Aorta (tissue), 5 donors: Measurements from ENCODE around the gene KCNAB2. TPM values are rescaled to one million over a fixed set of nuclear protein-coding genes. Genes with fewer than 3 reads are reported as not detected.

Source experiments
- ATAC-seq: fragments of 200-7000 bp; cut with Tn5 transposase; one replicate; pipeline ENCODE4 v1.9.1; 2022; ENCODE audit warnings: moderate library complexity; ENCODE audit not compliant: low FRiP score
- DNase-seq, 2 donors: peaks; one replicate each; pipeline ENCODE4 v3.0.0-alpha.2; 2020
- H3K27ac ChIP-seq, 2 donors: one replicate each; pipeline ENCODE4 v1.5.1; 2013; ENCODE audit warnings: low read length in 2 of 2, mild to moderate bottlenecking in 2 of 2, moderate library complexity in 2 of 2, control low read depth in 1 of 2, inconsistent platforms in 1 of 2, low read depth in 1 of 2
- H3K27me3 ChIP-seq, 2 donors: one replicate each; pipeline ENCODE4 v1.6.1; 2013; ENCODE audit warnings: control low read depth in 1 of 2, low read length in 1 of 2, mild to moderate bottlenecking in 1 of 2, moderate library complexity in 1 of 2; ENCODE audit not compliant: insufficient read depth in 2 of 2, control insufficient read depth in 1 of 2
- H3K36me3 ChIP-seq, 2 donors: one replicate each; pipeline ENCODE4 v1.6.1; 2013; ENCODE audit warnings: control low read depth in 1 of 2, low read length in 1 of 2, mild to moderate bottlenecking in 1 of 2; ENCODE audit not compliant: insufficient read depth in 2 of 2, control insufficient read depth in 1 of 2
- H3K4me1 ChIP-seq, 2 donors: one replicate each; pipeline ENCODE4 v1.6.1; 2013; ENCODE audit warnings: low read length in 2 of 2, control low read depth in 1 of 2, mild to moderate bottlenecking in 1 of 2, moderate library complexity in 1 of 2; ENCODE audit not compliant: insufficient read depth in 2 of 2, control insufficient read depth in 1 of 2
- H3K4me3 ChIP-seq, 2 donors: one replicate each; pipeline ENCODE4 v1.5.1; 2013; ENCODE audit warnings: low read length in 2 of 2, control low read depth in 1 of 2, mild to moderate bottlenecking in 1 of 2
- H3K9me3 ChIP-seq: one replicate; pipeline ENCODE4 v1.6.1; 2013; ENCODE audit warnings: mild to moderate bottlenecking, low read length; ENCODE audit not compliant: control insufficient read depth
- WGBS, 2 donors: extraction: QIAGEN DNeasy Blood & Tissue Kit; methylation state at CpG; one replicate each; pipeline ENCODE4 v1.1.7; 2013; 5-methylcytosine and 5-hydroxymethylcytosine counted together
- intact Hi-C, 2 donors: fragments of 100-400 bp; cut with DNase I; formaldehyde crosslinking; loops; one replicate each; pipeline versions ENCODE4 v1.14.2 to v1.15.0; 2022
- polyA plus RNA-seq, 2 donors: library from polyadenylated mRNA; stranded (reverse); fragments of 200-250 nt; gene quantifications; one replicate each; pipeline ENCODE4 v1.2.3, GENCODE V29; 2013
- total RNA-seq, 2 donors: library from RNA; stranded (reverse); fragmentation: NEBNext Ultra II Directional; extraction: Animal tissue kit (Norgen Biotek cat#: 25700); gene quantifications; one replicate each; pipeline ENCODE4 v1.2.1, GENCODE V29; 2021
- donor health status: healthy with polysubstance abuse.
- donor health status: Bipolar disorder and iron deficiency.
- donor health status: DM: no; HTN: no; CAD: no.
- donor health status: DM: no; HTN: no; CAD: no.
- donor health status: DM: yes; HTN: yes; CAD: no.

KCNAB2 gene
- total and polyA plus RNA-seq, 4 donors: 5.5 to 36.2 (median 11.9) TPM

DNA sequence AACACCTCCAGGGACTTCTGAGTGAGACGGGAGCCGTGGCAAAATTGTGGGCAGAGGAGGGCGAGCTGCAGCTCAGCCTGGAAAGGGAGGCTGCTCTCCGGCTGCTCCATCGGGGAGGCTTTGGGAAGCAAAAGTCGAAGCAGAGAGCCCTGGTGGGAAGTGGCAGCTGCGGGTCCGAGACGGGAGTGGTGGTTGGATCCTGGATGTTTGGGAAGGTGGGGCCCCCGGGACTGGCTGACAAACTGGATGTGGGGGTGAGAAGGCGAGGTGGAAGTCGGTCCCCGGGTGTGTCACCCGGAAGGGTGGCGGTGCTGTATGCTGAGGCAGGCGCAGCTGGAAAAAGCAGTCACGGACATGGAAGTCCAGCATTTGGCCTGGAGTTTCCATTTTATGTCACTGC lies 52.1 kb downstream of the KCNAB2 start:
- H3K27ac ChIP-seq: no peak overlapping the region
- no peaks in the 10 kb centered on the region for H3K27me3 ChIP-seq
- H3K4me3 ChIP-seq: no peak overlapping the region
- no peak for ATAC-seq
- no peaks in the 10 kb centered on the region for H3K4me1 ChIP-seq
- H3K9me3 ChIP-seq: no peaks in the 10 kb centered on the region
- WGBS, 2 donors: 83 to 85% methylated on average over 17 of the region's 17 CpGs
- no peaks in the 10 kb centered on the region for H3K36me3 ChIP-seq
- intact Hi-C loops: no loop called here
- peak; percentile 50 to 70 for DNase-seq

DNA sequence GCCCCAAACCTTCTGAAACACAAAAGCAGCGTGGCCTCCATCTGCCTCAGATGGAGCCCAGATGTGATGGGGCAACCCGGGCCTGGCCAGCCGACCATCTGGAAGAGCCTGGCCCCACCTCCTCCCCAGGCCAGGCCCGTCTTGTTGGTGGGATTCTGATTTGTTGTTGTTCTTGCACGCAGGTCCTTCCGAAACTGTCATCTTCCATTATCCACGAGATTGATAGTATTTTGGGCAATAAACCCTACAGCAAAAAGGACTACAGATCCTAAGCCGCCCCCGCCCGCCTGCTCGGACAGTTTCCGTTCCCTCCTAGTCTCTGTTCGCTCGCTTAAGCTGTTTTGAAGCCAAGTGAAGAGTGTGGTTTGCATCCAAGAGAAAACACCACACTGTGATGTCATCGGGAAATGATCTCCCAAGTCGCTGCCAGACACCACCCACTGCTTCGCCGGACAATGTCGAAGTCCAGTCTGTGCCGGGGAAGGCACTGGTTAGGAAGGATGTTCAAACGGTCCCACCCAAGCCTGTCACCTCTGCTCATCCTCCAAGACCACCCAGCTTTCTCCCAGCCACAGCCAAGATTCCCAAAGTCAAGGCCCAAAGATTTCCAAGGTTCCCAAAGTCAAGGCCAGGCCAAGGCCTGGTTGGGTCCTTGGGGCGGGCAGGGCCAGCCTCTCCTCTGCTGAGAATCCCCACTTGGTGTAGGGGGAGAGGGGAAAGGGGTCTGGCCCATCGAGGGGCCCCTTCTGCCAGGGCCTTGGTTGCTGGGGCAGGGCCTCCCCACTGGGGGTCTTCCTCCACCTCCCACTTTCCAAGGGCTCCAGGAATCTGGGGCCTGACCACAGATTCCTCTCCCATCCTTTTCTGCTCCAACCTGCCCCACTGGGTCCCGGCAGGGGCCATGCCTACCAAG lies 52.9 kb downstream of the KCNAB2 start:
- DNase-seq (peak; percentile 58 to 63), ATAC-seq (no peak)
- H3K27me3 ChIP-seq: no peaks in the 10 kb centered on the region
- WGBS, 2 donors: 71 to 79% methylated on average over 24 of the region's 24 CpGs
- H3K36me3 ChIP-seq: no peaks in the 10 kb centered on the region
- no peaks in the 10 kb centered on the region for H3K4me1 ChIP-seq
- H3K4me3 ChIP-seq: no peak overlapping the region
- intact Hi-C loops: no loop called here
- no peak overlapping the region for H3K27ac ChIP-seq
- no peaks in the 10 kb centered on the region for H3K9me3 ChIP-seq

DNA sequence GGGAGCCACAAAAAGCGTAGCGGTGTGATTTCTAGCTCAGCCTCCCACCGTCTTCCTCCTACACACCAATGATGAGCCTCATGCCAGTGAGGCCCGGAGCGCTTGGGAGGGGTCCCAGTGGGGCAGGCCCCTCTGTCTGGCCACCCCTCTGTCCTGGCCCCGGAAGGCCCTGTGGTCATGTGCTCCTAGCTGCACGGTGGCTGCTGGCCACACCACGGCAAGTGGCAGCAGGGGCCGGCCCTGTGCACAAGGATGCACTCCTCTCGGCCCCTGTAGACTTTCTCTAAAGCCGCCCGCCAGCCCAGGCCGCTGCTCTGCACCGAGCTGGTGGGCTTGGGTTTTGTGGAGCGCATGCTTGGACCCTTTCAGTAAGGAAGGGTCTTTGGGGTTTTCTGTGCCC lies 53.6 kb downstream of the KCNAB2 start:
- Histone ChIP-seq H3K4me3 (no peak overlapping the region), H3K27ac (no peak overlapping the region), H3K36me3 (no peaks in the 10 kb centered on the region), H3K27me3 (no peaks in the 10 kb centered on the region), H3K4me1 (no peaks in the 10 kb centered on the region), H3K9me3 (no peaks in the 10 kb centered on the region)
- DNase-seq: peak; percentile 36 to 69
- intact Hi-C loops: no loop called here
- WGBS, 2 donors: 88 to 90% methylated on average over 15 of the region's 15 CpGs
- ATAC-seq: no peak

DNA sequence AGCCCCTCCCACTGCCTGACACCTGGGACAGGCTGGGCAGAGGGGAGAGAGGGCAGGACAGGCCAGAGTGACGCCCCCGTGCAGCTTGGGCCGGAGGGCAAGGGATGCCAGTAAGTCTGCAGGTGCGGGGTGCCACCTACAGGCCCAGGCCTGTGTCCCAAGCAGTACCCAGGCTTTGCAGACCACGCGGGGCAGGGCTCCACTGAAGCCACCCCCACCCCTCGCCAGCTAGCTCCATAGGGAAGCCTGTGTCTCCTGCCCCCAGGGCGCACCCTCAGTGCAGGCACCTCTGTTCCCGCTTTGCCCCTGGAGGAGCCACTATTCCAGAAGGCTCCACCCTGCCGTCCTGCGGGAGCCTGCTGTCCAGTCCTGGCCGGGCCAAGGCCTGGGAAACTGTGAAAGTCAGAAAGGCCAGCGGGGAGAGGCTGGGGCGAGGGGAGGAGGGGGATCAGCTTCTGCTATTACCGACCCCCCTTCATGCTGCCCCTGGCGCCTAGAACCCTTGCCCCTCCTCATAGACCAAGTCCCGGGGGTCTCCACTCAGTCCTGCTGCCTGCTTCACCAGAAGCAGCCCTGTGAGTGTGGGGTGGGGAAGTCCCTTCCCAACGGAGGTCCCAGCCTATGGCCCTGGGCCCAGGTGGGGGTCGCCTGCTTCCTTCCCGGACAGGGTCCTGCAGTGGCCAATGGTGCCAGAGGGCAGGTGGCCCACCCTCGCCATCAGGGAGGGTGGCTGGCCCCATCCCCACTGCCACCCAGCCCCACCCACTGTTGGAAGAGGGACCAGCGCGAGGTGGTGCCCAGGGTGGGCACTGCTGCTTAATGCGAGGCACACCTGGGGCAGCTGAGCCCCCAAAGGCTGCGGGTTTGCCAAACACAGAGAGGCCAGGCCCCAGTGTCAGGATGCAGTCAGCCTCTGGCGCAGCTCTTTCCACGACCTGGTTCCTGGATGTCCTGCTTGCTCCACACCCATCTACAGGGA lies 54.4 kb downstream of the KCNAB2 start:
- intact Hi-C loops: no loop called here
- no peak for ATAC-seq
- Histone ChIP-seq H3K27ac (no peak overlapping the region), H3K4me3 (no peak overlapping the region), H3K9me3 (no peaks in the 10 kb centered on the region), H3K4me1 (no peaks in the 10 kb centered on the region), H3K36me3 (no peaks in the 10 kb centered on the region), H3K27me3 (no peaks in the 10 kb centered on the region)
- peak; percentile 54 to 65 for DNase-seq
- 75 to 79% methylated on average over 26 to 27 of the region's 27 CpGs for WGBS, 2 donors

DNA sequence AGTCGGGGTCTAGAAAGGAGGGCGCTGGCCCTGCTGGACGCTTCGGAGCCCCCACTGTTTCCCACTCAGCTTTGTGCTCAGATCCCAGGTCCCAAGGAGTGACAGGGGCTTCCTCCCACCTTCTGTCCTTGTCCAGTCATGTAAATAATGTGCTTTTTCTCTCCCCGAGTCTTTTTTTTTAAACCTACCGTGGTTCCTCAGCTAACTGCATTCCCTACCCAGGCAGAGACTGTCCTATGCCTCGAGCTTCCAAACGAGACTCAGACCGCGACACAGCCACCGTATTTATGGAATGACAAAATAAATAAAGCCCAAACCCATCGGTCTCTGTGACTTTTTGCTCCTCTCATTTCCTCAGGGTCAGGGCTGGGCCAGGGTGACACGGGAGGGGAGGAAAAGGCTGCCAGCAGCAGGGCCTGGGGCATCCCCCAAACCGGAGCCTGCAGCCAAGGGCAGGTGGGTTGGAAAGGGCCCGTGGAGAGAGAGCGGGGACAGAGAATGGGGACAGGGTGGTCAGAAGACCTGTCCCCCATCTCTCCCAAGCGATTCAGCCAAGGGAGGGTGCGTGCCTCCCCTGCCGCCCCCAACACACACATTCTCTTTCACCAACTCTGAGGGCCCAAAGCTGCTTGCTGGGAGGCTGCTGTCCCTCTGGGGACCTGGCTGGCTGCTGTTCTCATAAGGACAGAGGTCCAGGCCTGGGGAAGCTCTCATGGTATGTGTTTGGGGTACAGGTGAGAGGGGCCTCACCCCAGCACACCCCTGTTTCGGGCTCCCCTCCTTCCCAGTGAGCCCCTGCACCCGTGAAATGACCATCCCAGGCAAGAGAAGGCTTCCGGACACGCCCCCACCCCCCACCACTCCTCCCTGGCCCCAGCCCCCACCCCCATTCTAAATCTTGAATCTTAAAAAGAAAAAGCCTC lies 55.4 kb downstream of the KCNAB2 start:
- Histone ChIP-seq H3K27ac (no peak overlapping the region), H3K27me3 (no peaks in the 10 kb centered on the region), H3K36me3 (no peaks in the 10 kb centered on the region), H3K9me3 (no peaks in the 10 kb centered on the region), H3K4me3 (no peak overlapping the region), H3K4me1 (no peaks in the 10 kb centered on the region)
- intact Hi-C loops: no loop called here
- ATAC-seq: no peak
- peak; percentile 34 to 70 for DNase-seq
- WGBS, 2 donors: 44 to 48% methylated on average over 22 to 23 of the region's 23 CpGs

DNA sequence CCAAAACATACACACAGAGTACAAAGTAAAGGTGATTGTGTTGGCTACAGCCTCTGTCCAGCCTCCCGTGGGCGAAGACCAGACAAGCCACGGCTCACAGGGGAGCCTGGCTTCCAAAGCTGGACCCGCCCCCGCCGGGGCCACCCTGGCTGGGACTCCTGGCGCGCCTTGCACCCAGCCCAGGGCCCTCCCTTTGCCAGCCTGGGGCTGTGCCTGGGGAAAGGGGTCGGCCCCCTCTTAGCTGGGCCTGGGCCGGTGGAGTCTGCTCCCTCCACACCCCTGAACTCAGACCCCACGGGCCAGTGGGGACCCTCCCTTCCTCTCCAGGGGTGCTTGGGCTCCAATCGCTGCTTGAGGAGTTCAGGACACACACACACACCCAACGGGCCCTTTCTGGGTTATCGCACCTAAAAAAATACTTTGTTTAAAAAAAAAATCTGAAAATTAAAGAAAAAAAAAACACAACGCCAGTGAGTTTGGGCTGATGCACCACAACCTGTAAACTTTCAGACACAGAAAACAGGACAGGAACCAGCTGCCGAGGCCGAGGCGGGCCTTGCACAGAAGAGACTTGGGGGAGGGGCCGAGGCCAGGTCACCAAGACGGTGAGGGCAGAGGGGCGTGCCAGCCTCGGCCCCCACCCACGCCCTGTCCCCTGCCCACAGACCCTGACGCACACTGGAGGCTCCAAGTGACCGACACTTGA lies 56.3 kb downstream of the KCNAB2 start:
- no peak for ATAC-seq
- Histone ChIP-seq H3K4me3 (no peak overlapping the region), H3K27me3 (no peaks in the 10 kb centered on the region), H3K36me3 (no peaks in the 10 kb centered on the region), H3K27ac (no peak overlapping the region), H3K9me3 (no peaks in the 10 kb centered on the region), H3K4me1 (no peaks in the 10 kb centered on the region)
- intact Hi-C loops: no loop called here
- 52 to 53% methylated on average over 25 of the region's 25 CpGs for WGBS, 2 donors
- peak; percentile 44 to 55 for DNase-seq

DNA sequence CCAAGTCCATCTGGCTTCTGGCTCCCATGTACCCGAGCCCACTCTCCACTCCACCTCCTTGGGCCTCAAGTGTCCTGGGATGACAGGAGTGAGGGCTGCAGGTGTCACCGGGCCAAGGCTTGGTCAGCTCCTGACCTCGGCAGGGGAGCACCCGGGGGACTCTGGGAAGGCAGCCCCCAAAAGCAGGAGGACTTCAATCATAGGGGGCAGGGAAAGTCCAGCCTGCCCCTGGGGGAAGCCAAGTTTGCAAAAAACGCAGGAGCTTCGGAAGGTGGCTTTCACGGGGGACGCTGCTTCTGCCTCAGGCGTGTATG lies 56.8 kb downstream of the KCNAB2 start:
- H3K9me3 ChIP-seq: no peaks in the 10 kb centered on the region
- ATAC-seq: no peak
- no peak overlapping the region for H3K27ac ChIP-seq
- DNase-seq: peak in 1 of 2 donors; percentile 50
- no peaks in the 10 kb centered on the region for H3K4me1 ChIP-seq
- intact Hi-C loops: no loop called here
- H3K27me3 ChIP-seq: no peaks in the 10 kb centered on the region
- no peaks in the 10 kb centered on the region for H3K36me3 ChIP-seq
- no peak overlapping the region for H3K4me3 ChIP-seq
- WGBS, 2 donors: 78 to 82% methylated on average over 9 of the region's 9 CpGs
